Endometrial microvascular endothelial cells (primary cell): ENCODE results near the gene HK1. TPM values are rescaled to one million over a fixed set of nuclear protein-coding genes. Genes with fewer than 3 reads are reported as not detected.

Source experiments
- in situ Hi-C: cut with HindIII; loops from 2 replicates; pipeline ENCODE4 v1.10.0; 2017; ENCODE audit warnings: low sequenced_read_pairs, low pct_unique_long_range_greater_than_20kb; ENCODE audit errors: inconsistent ontology term
- total RNA-seq: library from RNA; depleted of rRNA; stranded (reverse); fragments of >200 nt; gene quantifications from one replicate; pipeline ENCODE4 v1.2.3, GENCODE V29; 2015; ENCODE audit errors: inconsistent ontology term

HK1 gene
- total RNA-seq, 1 donor from 2014 or later, result 128 TPM

GRCh38 chr10:69384320-69384719 lies 106.0 kb downstream of the HK1 start:
- in situ Hi-C loops, result no loop called here

GRCh38 chr10:69385454-69386350 lies 107.4 kb downstream of the HK1 start:
- in situ Hi-C loops, result no loop called here

- in situ Hi-C loops, result no loop called here
These were observed 109.2 kb downstream of the HK1 start for GRCh38 chr10:69387500-69387899.

GRCh38 chr10:69388488-69388887 lies 110.2 kb downstream of the HK1 start:
- in situ Hi-C loops, result no loop called here

GRCh38 chr10:69389827-69390490 lies 111.7 kb downstream of the HK1 start:
- in situ Hi-C loops, result no loop called here

- in situ Hi-C loops, result no loop called here
These were observed 112.9 kb downstream of the HK1 start for GRCh38 chr10:69391158-69391557.

GRCh38 chr10:69392481-69393000 lies 114.2 kb downstream of the HK1 start:
- in situ Hi-C loops, result no loop called here

- in situ Hi-C loops, result no loop called here
These were observed 115.7 kb downstream of the HK1 start for GRCh38 chr10:69394020-69394419.

GRCh38 chr10:69397972-69398371 lies 119.7 kb downstream of the HK1 start:
- in situ Hi-C loops, result no loop called here

GRCh38 chr10:69398466-69398865 lies 120.2 kb downstream of the HK1 start:
- in situ Hi-C loops, result no loop called here

- in situ Hi-C loops, result no loop called here
These were observed 122.6 kb downstream of the HK1 start for GRCh38 chr10:69400936-69401335.

GRCh38 chr10:69401416-69401815 lies 123.1 kb downstream of the HK1 start:
- in situ Hi-C loops, result no loop called here

- in situ Hi-C loops, result no loop called here
These were observed 124.1 kb downstream of the HK1 start for GRCh38 chr10:69402386-69402785.

- in situ Hi-C loops, result no loop called here
These were observed 124.8 kb downstream of the HK1 start for GRCh38 chr10:69403066-69403465.

GRCh38 chr10:69403519-69403918 lies 125.2 kb downstream of the HK1 start:
- in situ Hi-C loops, result no loop called here

GRCh38 chr10:69404786-69405185 lies 126.5 kb downstream of the HK1 start:
- in situ Hi-C loops, result no loop called here

GRCh38 chr10:69405221-69405620 lies 126.9 kb downstream of the HK1 start:
- in situ Hi-C loops, result no loop called here

- in situ Hi-C loops, result no loop called here
These were observed 128.1 kb downstream of the HK1 start for GRCh38 chr10:69406302-69406811.

GRCh38 chr10:69406816-69407580 lies 128.7 kb downstream of the HK1 start:
- in situ Hi-C loops, result no loop called here
